ENCODE results near the gene WDR20. TPM values are rescaled to one million over a fixed set of nuclear protein-coding genes. Genes with fewer than 3 reads are reported as not detected.
"Not testable (repeated sequence)": the region's sequence is repeated elsewhere in the genome, so short reads cannot be mapped to it uniquely, and the experiment has no call there.

The WDR20 gene
- total RNA-seq, 2 experiments from 2014 or later, result 28.3 to 31.9 TPM

DNA sequence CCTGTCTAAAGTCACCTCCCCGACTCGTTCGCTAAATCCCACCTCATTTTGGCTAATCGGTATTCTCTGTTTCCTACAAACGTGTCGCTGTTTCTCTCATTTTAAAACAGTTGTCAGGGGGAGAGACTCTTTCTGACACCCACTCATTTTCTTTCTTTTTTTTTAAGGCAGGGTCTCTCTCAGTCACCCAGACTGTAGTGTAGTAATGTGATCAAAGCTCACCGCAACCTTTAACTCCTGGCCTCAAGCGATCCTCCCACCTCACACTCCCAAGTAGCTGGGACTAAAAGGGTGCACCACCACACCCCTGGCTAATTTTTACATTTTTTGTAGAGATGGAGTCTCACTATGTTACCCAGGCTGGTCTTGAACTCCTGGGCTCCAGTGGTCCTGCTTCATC, 19.1 kb downstream of the WDR20 start:
- Mint-ChIP-seq H3K27me3 (no peaks in the 10 kb centered on the region), H3K4me1 (peaks cover 10% of the 10 kb centered on the region), H3K4me3 (no peak overlapping the region), H3K9me3 (no peaks in the 10 kb centered on the region), H3K27ac (no peak overlapping the region), H3K36me3 (ENCODE audit: low read depth) (peaks cover 6% of the 10 kb centered on the region)
- DNase-seq, result no peak
- ChIA-PET POLR2A (no interaction called here), CTCF (no interaction called here)

- peaks cover 16% of the 10 kb centered on the region for H3K36me3 Mint-ChIP-seq (ENCODE audit: low read depth)
- peaks cover 18% of the 10 kb centered on the region for H3K4me1 Mint-ChIP-seq
- POLR2A ChIA-PET, result no interaction called here
- CTCF ChIA-PET, result no interaction called here
- no peaks in the 10 kb centered on the region for H3K9me3 Mint-ChIP-seq
- H3K27ac Mint-ChIP-seq, result no peak overlapping the region
- DNase-seq, result no peak
- no peaks in the 10 kb centered on the region for H3K27me3 Mint-ChIP-seq
- no peak overlapping the region for H3K4me3 Mint-ChIP-seq
Observed at GRCh38 chr14:102159841-102160240, 20.1 kb downstream of the WDR20 start.

- CTCF ChIA-PET, result no interaction called here
- Mint-ChIP-seq H3K9me3 (no peaks in the 10 kb centered on the region), H3K27me3 (no peaks in the 10 kb centered on the region), H3K36me3 (ENCODE audit: low read depth) (peaks cover 22% of the 10 kb centered on the region), H3K4me3 (no peak overlapping the region), H3K4me1 (peaks cover 18% of the 10 kb centered on the region), H3K27ac (no peak overlapping the region)
- no peak for DNase-seq
- POLR2A ChIA-PET, result no interaction called here
Observed at GRCh38 chr14:102162487-102162886, 22.8 kb downstream of the WDR20 start.

GRCh38 chr14:102164241-102164641, 24.5 kb downstream of the WDR20 start:
- no peaks in the 10 kb centered on the region for H3K27me3 Mint-ChIP-seq
- H3K4me1 Mint-ChIP-seq, result peaks cover 19% of the 10 kb centered on the region
- POLR2A ChIA-PET, result no interaction called here
- H3K36me3 Mint-ChIP-seq (ENCODE audit: low read depth), result peaks cover 25% of the 10 kb centered on the region
- CTCF ChIA-PET, result interaction anchor here (0.6 to 1.2 kb wide), 2 partner anchors 10 to 20 kb away, joined by 3 to 4 read pairs; no protein-coding TSS in a partner anchor
- no peaks in the 10 kb centered on the region for H3K9me3 Mint-ChIP-seq
- DNase-seq, result no peak
- H3K4me3 Mint-ChIP-seq, result no peak overlapping the region
- H3K27ac Mint-ChIP-seq, result no peak overlapping the region

DNA sequence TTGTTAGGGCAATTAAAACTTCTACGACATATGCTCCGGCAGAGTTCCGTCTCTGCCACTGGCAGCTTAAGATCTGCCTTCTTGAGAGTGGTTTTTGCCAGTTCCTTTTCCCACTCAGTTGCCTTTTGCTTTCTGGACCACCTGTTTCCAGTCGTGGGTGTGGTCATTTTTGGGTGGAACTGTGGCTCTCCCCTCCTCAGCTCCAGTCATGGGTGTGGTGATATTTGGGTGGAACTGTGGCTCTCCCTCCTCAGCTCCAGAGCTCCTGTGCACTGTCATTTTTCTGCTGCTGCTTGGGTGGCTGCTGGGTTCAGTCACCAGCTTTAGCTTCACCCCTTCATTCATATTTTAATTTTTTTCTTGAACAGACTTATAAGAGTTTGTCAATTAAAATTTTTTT, 25.3 kb downstream of the WDR20 start:
- CTCF ChIA-PET, result interaction anchor here (1.2 kb wide), 1 partner anchor 19 kb away, joined by 3 read pairs; no protein-coding TSS in a partner anchor
- H3K4me3 Mint-ChIP-seq, result no peak overlapping the region
- no peaks in the 10 kb centered on the region for H3K9me3 Mint-ChIP-seq
- H3K4me1 Mint-ChIP-seq, result peaks cover 19% of the 10 kb centered on the region
- no peak overlapping the region for H3K27ac Mint-ChIP-seq
- no peaks in the 10 kb centered on the region for H3K27me3 Mint-ChIP-seq
- no peak for DNase-seq
- POLR2A ChIA-PET, result no interaction called here
- peaks cover 27% of the 10 kb centered on the region for H3K36me3 Mint-ChIP-seq (ENCODE audit: low read depth)

DNA sequence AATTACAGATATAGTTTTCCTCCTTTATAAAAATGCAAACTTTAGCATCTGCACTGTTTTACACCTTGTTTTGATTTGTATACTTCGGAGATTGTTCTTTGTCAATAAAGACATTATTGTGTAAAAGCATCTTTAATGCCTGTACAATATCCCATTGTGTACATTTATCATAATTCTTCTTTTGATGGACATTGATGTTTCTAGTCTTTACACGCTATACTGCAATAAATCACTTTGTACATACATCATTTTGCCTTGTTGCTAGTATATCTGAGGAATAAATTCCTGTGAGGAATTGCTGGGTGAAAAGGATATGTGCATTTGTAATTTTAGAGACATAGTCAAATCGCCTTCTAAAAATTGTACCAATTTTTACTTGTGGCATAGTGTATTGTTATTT, 30.4 kb downstream of the WDR20 start:
- Mint-ChIP-seq H3K27ac (no peak overlapping the region), H3K9me3 (peaks cover 1% of the 10 kb centered on the region), H3K27me3 (no peaks in the 10 kb centered on the region), H3K4me1 (peaks cover 8% of the 10 kb centered on the region), H3K4me3 (no peak overlapping the region), H3K36me3 (ENCODE audit: low read depth) (peaks cover 26% of the 10 kb centered on the region)
- ChIA-PET CTCF (no interaction called here), POLR2A (interaction anchor here (1.2 kb wide), 1 partner anchor 12 kb away, joined by 3 read pairs; no protein-coding TSS in a partner anchor)
- DNase-seq, result no peak

GRCh38 chr14:102171173-102172020, 31.7 kb downstream of the WDR20 start:
- peaks cover 8% of the 10 kb centered on the region for H3K9me3 Mint-ChIP-seq
- H3K4me1 Mint-ChIP-seq, result peaks cover 16% of the 10 kb centered on the region
- peaks cover 31% of the 10 kb centered on the region for H3K36me3 Mint-ChIP-seq (ENCODE audit: low read depth)
- ChIA-PET CTCF (no interaction called here), POLR2A (interaction anchor here (1.2 kb wide), 1 partner anchor 11 kb away, joined by 3 read pairs; no protein-coding TSS in a partner anchor)
- DNase-seq, result no peak
- no peaks in the 10 kb centered on the region for H3K27me3 Mint-ChIP-seq
- H3K27ac Mint-ChIP-seq, result no peak overlapping the region
- H3K4me3 Mint-ChIP-seq, result no peak overlapping the region

DNA sequence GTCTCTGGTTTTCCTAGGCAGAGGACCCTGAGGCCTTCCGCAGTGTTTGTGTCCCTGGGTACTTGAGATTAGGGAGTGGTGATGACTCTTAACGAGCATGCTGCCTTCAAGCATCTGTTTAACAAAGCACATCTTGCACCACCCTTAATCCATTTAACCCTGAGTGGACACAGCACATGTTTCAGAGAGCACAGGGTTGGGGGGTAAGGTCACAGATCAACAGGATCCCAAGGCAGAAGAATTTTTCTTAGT, 32.2 kb downstream of the WDR20 start:
- POLR2A ChIA-PET, H3K27me3 Mint-ChIP-seq, DNase-seq, H3K4me3 Mint-ChIP-seq, H3K27ac Mint-ChIP-seq, H3K9me3 Mint-ChIP-seq, CTCF ChIA-PET: not testable (repeated sequence)
- Mint-ChIP-seq H3K36me3 (ENCODE audit: low read depth) (peaks cover 28% of the 10 kb centered on the region), H3K4me1 (peaks cover 17% of the 10 kb centered on the region)

GRCh38 chr14:102172721-102173120, 33.0 kb downstream of the WDR20 start:
- peaks cover 20% of the 10 kb centered on the region for H3K4me1 Mint-ChIP-seq
- CTCF ChIA-PET, H3K27me3 Mint-ChIP-seq, H3K27ac Mint-ChIP-seq, POLR2A ChIA-PET, DNase-seq, H3K4me3 Mint-ChIP-seq: not testable (repeated sequence)
- peaks cover 29% of the 10 kb centered on the region for H3K36me3 Mint-ChIP-seq (ENCODE audit: low read depth)
- peaks cover 11% of the 10 kb centered on the region for H3K9me3 Mint-ChIP-seq

- peaks cover 23% of the 10 kb centered on the region for H3K36me3 Mint-ChIP-seq (ENCODE audit: low read depth)
- no peak for DNase-seq
- no peak overlapping the region for H3K27ac Mint-ChIP-seq
- H3K4me3 Mint-ChIP-seq, result no peak overlapping the region
- CTCF ChIA-PET, result no interaction called here
- no peaks in the 10 kb centered on the region for H3K27me3 Mint-ChIP-seq
- peaks cover 11% of the 10 kb centered on the region for H3K9me3 Mint-ChIP-seq
- H3K4me1 Mint-ChIP-seq, result peaks cover 30% of the 10 kb centered on the region
- POLR2A ChIA-PET, result interaction anchor here (1.0 kb wide), 1 partner anchor 10 kb away, joined by 4 read pairs; no protein-coding TSS in a partner anchor
Observed at GRCh38 chr14:102177161-102177560, 37.5 kb downstream of the WDR20 start.

GRCh38 chr14:102178806-102179205, 39.1 kb downstream of the WDR20 start:
- peaks cover 21% of the 10 kb centered on the region for H3K36me3 Mint-ChIP-seq (ENCODE audit: low read depth)
- ChIA-PET CTCF (no interaction called here), POLR2A (no interaction called here)
- H3K9me3 Mint-ChIP-seq, result peaks cover 11% of the 10 kb centered on the region
- no peak overlapping the region for H3K4me3 Mint-ChIP-seq
- H3K27me3 Mint-ChIP-seq, result no peaks in the 10 kb centered on the region
- no peak overlapping the region for H3K27ac Mint-ChIP-seq
- peaks cover 42% of the 10 kb centered on the region for H3K4me1 Mint-ChIP-seq
- no peak for DNase-seq

DNA sequence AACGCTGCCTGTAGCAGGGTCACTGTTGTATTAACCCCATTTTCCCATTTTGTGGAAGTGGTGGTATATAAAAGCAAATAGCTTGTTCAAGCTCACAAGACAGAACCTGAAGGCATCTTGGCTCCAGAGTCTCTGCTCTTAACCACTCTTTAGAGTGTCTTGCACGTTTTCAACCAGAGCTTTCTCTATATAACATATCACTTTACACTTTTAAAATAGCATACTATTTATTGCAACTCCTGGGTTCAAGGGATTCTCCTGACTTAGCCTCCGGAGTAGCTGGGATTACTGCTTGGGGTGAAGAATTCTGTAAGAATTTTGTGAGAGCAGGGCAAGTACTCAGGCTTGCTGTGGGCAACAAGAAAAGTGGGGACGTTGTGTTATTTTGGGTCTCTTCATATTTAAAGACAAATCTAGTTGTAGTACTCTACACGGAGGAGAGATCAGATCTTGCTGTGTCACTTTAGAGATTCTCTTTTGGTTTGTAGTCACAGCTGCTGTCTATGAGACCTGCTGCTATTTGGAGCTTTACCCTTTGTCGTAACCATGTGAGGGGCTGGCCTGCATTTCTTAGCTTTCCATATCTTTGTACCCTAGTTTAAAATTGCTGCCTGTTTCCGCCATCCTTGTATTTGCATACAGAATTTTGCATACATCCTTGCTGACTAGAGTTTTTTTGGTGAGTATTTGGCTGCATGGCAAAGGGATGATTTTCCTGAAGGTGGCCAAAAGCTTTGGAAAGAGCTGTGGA, 40.7 kb downstream of the WDR20 start:
- Mint-ChIP-seq H3K27ac (no peak overlapping the region), H3K27me3 (no peaks in the 10 kb centered on the region), H3K36me3 (ENCODE audit: low read depth) (peaks cover 9% of the 10 kb centered on the region), H3K4me3 (no peak overlapping the region), H3K4me1 (peaks cover 50% of the 10 kb centered on the region), H3K9me3 (peaks cover 6% of the 10 kb centered on the region)
- ChIA-PET POLR2A (no interaction called here), CTCF (interaction anchor here (1.1 kb wide), 1 partner anchor 134 kb away, joined by 3 read pairs; no protein-coding TSS in a partner anchor)
- DNase-seq, result no peak

- peaks cover 3% of the 10 kb centered on the region for H3K9me3 Mint-ChIP-seq
- peaks cover 8% of the 10 kb centered on the region for H3K36me3 Mint-ChIP-seq (ENCODE audit: low read depth)
- H3K4me3 Mint-ChIP-seq, result no peak overlapping the region
- H3K27me3 Mint-ChIP-seq, result no peaks in the 10 kb centered on the region
- CTCF ChIA-PET, result interaction anchor here (1.1 kb wide), 1 partner anchor 133 kb away, joined by 3 read pairs; no protein-coding TSS in a partner anchor
- no peak for DNase-seq
- no peak overlapping the region for H3K27ac Mint-ChIP-seq
- H3K4me1 Mint-ChIP-seq, result peaks cover 44% of the 10 kb centered on the region
- POLR2A ChIA-PET, result interaction anchor here (1.0 to 1.1 kb wide), 2 partner anchors 9 to 24 kb away, joined by 3 read pairs; no protein-coding TSS in a partner anchor
Observed at GRCh38 chr14:102181187-102181586, 41.5 kb downstream of the WDR20 start.

Data from activated CD4-positive, alpha-beta memory T cell treated with anti-CD3 and anti-CD28 coated beads, Interleukin-2, amount 10 ng/mL, durations not matched to agents 7 days and 5 days (primary cell).